ENCODE data around the gene MRPL54.

Gene MRPL54

DNA sequence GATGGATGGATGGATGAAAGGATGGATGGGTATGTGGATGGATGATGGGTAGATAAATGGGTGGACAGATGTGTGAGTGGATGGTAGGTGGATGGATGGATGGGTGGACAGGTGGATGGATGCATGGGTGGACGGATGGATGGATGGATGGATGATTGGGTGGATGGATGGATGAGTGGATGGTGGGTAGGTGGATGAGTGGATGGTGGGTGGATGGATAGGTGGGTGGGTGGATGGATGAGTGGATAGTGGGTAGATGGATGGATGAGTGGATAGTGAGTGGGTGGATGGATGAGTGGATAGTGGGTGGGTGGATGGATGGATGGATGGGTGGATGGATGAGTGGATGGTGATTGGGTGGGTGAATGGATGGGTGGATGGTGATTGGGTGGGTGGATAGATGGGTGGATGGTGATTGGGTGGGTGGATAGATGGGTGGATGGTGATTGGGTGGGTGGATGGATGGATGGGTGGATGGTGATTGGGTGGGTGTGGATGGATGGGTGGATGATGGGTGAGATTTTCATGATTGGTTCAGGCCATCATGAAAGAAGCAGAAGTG is 14.1 kb downstream of the MRPL54 start:
- in situ Hi-C loops (cut with HindIII; ENCODE audit: low pct_unique_long_range_greater_than_20kb, low sequenced_read_pairs): no loop called here
- DNase-seq (ENCODE audit: low read depth in 1 of 2, low spot score in 1 of 2): no peak
- TF ChIP-seq JUND (IDR thresholded peaks at IDR 0.05; ENCODE audit: low read depth): no peak

DNA sequence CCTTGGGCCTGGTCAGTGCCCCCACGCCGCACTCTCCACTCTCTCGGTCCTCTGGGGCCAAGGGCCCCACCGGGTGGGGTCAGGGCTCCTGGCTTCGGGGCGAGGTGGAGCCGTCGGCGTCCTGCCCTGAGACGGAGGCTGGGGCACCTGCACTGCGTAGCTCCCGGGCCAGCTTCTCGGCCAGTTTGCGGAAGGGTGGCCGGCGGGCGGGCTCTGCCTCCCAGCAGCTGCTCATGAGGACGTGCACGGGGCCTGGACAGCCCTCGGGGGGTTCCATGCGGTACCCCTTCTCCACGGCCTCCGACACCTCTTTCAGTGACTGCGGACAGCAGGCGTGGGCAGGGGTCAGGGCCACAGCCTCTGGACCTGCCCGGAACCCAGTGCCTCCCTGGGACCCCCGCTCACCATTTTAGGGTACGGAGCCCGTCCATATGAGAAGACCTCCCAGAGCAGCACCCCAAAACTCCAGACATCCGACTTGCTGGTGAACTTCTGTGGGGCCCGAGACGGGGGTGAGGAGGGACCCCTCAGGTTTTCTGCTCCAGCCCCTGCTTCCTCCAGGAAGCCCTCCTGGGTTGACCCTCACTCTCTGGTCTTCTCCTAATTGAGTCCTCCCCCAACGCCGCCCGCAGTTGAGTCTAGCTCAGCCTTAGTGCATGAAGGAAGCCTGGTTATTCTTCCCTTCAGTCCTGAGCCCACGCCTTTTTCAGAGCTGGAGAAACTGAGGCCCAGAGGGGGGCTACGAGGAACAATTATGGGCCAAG is 15.8 kb downstream of the MRPL54 start:
- no peak for DNase-seq (ENCODE audit: low read depth in 1 of 2, low spot score in 1 of 2)
- in situ Hi-C loops (cut with HindIII; ENCODE audit: low pct_unique_long_range_greater_than_20kb, low sequenced_read_pairs): no loop called here
- TF ChIP-seq JUND (IDR thresholded peaks at IDR 0.05; ENCODE audit: low read depth): no peak

DNA sequence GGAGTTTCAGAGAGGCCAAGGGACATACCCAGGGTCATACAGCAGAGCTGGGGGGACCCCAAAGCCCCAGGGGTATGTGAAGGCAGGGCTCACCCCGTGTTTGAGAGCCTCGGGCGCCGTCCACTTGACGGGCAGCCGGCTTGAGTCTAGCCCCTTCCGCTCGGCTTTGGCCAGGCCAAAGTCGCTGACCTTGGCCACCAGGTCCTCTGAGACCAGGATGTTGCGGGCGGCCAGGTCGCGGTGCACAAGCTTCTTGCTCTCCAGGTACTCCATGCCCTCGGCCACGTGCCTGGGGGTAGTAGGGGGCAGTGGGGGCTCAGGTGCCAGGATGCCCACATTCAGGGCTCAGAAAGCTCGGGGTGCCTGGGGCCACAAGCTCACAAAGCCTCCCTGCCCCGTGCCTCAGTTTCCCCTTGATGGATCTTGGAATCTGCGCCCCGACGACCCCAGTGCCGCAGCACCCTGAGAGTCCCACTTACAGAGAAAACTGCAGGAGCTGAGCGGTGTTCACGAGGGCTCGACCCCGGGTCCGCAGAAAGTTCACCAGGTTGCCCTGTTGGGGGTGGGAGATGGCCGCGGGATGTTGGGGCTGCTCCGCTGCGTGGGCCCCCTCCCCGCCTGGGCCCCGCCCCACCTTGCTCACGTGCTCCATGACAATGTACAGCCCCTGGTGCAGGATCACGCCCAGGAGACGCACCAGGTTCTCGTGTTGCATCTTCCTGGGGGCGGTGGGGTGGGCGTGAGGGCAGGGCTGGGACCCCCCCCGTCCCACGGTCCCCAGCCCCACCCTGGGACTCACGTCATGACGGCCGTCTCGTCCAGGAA is 16.6 kb downstream of the MRPL54 start:
- no peak for DNase-seq (ENCODE audit: low read depth in 1 of 2, low spot score in 1 of 2)
- in situ Hi-C loops (cut with HindIII; ENCODE audit: low pct_unique_long_range_greater_than_20kb, low sequenced_read_pairs): no loop called here
- TF ChIP-seq JUND (IDR thresholded peaks at IDR 0.05; ENCODE audit: low read depth): no peak

DNA sequence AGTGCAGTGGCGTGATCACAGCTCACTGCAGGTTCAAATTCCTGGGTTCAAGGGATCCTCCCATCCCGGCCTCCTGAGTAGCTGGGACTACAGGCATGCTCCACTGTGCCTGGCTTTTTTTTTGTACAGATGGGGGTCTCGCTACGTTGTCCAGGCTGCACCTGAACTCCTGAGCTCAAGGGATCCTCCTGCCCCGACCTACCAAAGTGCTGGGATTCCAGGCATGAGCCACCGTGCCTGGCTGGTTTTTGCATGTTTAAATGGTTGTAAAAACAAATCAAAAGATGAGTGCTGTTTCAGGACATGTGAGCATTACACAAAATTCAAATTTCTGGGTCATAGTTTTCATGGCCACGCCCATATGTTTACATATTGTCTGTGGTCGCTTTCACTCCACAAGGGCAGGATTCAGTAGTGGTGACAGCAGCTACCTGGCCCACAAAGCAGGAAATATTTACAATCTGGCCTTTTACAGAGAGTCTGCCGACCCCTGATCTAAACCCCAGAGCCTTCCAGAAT is 18.4 kb downstream of the MRPL54 start:
- DNase-seq (ENCODE audit: low read depth in 1 of 2, low spot score in 1 of 2): no peak
- in situ Hi-C loops (cut with HindIII; ENCODE audit: low pct_unique_long_range_greater_than_20kb, low sequenced_read_pairs): no loop called here
- no peak for TF ChIP-seq JUND (IDR thresholded peaks at IDR 0.05; ENCODE audit: low read depth)

DNA sequence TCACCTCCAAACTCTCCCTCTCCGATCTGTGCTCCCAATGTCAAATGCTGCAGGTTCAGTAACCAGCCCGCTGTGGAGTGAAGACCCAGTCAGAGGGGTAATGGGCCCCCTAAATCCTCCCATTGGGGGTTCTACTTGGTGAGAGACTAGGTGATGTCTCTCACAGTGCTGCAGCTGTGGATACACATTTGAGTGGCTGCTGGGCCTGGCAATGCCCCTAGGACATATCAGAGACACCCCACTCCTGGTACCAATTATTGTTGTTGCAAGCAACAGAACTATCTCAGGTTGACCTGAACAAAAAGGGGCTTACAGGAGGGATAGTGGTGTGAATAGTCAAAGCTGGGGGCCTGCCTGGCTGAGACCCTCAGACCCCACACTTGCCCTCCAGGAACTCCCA is 19.1 kb downstream of the MRPL54 start:
- no peak for DNase-seq (ENCODE audit: low read depth in 1 of 2, low spot score in 1 of 2)
- TF ChIP-seq JUND (IDR thresholded peaks at IDR 0.05; ENCODE audit: low read depth): no peak
- in situ Hi-C loops (cut with HindIII; ENCODE audit: low pct_unique_long_range_greater_than_20kb, low sequenced_read_pairs): no loop called here

DNA sequence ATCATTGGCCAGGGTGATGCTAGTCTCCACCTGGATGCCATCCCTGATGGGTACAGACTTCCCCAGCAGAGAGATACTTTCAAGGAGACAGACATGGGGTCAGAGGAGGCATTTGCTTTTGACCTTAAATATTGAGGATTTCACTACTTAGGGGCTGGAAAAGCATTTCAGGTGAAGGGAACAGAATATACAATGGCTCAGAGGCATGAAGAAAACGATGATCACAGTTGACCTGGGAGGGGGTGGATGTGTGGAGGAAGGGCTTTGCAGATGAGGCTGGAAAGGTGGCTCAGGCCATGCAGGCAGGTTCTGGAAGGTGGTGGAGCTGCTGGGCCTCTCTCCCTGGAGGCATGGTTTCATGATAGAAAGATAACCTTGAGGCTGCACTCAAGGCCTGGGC is 19.8 kb downstream of the MRPL54 start:
- in situ Hi-C loops (cut with HindIII; ENCODE audit: low pct_unique_long_range_greater_than_20kb, low sequenced_read_pairs): no loop called here
- TF ChIP-seq JUND (IDR thresholded peaks at IDR 0.05; ENCODE audit: low read depth): no peak
- no peak for DNase-seq (ENCODE audit: low read depth in 1 of 2, low spot score in 1 of 2)

DNA sequence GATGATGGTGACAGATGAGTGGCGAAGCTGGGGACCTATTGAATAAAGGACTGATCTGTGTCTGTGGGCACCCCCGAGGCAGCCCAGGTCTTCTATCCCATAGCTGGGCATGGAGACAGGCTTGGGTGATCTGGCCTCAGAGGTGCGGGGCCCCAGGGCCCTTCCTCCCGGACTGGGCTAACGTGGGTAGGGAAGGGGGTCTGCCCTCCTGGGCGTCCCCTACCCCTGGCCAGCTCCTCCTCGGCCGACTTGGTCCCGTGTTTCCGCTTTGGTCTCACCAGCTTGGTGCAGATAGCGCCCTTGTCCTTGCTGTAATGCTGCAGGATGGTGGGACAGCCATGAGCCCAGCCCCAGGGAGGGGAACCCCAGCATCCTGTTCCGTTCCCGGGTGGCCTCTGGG is 20.4 kb downstream of the MRPL54 start:
- in situ Hi-C loops (cut with HindIII; ENCODE audit: low pct_unique_long_range_greater_than_20kb, low sequenced_read_pairs): no loop called here
- DNase-seq (ENCODE audit: low read depth in 1 of 2, low spot score in 1 of 2): no peak
- no peak for TF ChIP-seq JUND (IDR thresholded peaks at IDR 0.05; ENCODE audit: low read depth)

DNA sequence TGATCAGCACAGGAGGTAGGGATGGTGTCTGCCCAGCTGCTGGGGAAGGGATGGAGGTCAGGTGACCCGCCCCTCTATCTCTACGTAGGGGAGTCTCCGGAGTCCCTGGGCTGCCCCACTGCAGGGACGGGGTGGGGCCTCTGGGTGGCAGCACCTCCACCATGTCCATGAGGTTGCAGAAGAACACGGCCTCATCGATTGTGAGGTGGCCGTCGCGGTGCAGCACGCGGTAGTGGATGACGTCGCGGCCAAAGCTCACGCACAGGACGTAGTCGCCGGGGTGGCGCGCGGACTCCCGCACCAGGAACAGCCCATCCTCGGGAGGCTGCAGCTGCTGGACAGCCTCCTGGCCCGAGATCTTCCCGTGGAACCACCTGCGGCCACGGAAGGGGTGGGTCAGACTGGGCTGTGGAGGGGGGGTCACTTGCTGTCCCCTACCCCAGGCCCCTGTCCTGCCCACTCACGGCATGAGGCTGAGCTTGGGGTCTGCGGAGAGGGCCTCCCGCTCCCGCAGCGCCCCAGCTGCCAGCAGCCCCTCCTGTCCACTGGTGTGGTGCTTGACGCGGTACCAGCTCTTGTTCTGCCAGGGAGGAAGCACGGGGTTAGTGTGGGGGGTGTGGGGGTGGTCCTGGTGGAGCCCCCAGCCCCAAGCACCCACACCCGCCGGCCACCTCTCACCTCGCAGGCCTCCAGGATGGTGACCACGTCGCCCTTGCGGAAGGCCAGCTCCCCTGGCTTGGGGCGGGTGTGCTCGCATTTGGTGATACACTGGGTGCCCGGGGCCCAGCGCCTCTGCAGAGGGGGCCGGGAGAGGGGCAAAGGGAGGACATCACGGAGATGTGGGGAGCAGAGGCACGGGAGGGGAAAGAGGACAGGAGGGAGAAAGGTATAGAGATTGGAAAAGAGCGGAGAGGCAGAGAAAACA is 21.4 kb downstream of the MRPL54 start:
- no peak for TF ChIP-seq JUND (IDR thresholded peaks at IDR 0.05; ENCODE audit: low read depth)
- DNase-seq (ENCODE audit: low read depth in 1 of 2, low spot score in 1 of 2): peak in 1 of 2 experiments; percentile 46
- in situ Hi-C loops (cut with HindIII; ENCODE audit: low pct_unique_long_range_greater_than_20kb, low sequenced_read_pairs): no loop called here

DNA sequence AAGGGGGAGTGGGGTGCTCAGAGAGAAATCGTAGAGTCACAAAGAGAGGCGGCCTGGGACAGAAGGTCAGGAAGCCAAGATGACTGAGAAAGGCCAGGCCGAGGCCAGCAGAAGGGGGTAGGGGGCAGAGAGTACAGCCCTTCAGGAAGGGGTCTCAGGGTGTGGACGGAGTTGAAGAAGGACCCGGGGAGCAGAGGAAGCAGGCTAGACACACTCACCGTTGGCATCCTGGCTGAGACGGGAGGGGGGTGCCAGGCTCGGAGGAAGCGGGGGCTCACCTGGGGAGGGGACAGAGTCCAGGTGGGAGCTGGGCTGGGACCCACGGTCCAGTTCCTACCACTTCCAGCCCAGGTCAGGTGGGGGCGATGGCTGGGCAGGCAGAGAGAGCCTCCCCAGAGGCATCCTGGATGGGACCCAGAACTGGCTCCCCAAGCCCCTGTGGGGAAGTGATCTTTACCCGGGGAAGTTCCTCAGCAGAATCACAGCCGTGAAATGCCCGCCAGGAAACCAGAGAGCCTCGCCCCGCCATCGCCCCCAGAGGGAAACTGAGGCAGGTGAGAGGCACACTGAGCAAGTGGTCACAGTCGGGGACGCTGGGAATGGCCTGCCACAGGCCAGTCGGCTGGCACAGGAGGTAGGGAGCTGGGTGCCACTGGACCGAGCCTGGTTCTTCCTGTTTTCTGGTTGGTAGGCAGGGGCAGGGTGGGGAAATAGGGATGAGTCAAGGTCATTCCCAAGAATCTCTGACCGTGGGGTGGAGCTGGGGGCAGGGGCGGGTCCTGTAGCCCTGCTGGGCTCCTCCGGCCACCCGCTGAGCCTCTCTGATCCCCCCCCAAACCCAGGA is 22.3 kb downstream of the MRPL54 start:
- TF ChIP-seq JUND (IDR thresholded peaks at IDR 0.05; ENCODE audit: low read depth): no peak
- in situ Hi-C loops (cut with HindIII; ENCODE audit: low pct_unique_long_range_greater_than_20kb, low sequenced_read_pairs): no loop called here
- no peak for DNase-seq (ENCODE audit: low read depth in 1 of 2, low spot score in 1 of 2)

DNA sequence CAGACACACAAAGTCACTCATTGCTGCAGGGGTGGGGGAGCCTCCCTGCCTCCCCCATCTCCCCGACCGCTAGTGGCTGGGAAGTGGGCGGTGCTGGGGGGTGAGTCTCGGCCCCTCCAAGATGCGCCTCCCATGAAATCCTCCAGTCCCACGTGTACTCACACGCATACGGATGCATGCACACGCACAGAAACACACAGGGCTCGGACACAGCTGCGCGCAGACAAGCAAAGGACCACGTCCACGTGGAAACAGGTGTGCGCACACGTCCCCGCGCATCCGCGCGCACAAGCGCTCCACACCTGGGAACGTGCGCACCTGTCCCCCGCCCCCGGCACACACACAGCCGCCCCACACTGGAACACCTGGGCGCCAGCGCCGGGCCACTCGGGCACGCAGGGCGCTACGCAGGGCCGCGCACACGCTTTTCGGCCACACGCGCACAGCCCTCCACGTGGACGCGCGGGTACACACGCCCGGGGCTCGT is 23.0 kb downstream of the MRPL54 start:
- DNase-seq (ENCODE audit: low read depth in 1 of 2, low spot score in 1 of 2): no peak
- in situ Hi-C loops (cut with HindIII; ENCODE audit: low pct_unique_long_range_greater_than_20kb, low sequenced_read_pairs): no loop called here
- TF ChIP-seq JUND (IDR thresholded peaks at IDR 0.05; ENCODE audit: low read depth): no peak

All from T47D (cell line).